DMS79 treated with DMSO at 0.1 percent for 48 hours (cell line): ENCODE measurements around the gene PSG6.
"Not testable (repeated sequence)": the region's sequence is repeated elsewhere in the genome, so short reads cannot be mapped to it uniquely, and the experiment has no call there.

Experiments
- DNase-seq: peaks from one replicate; lab custom pipeline; 2025; lab: John Stamatoyannopoulos, UW

The PSG6 gene

GRCh38 chr19:42911731-42912130 is 6.0 kb downstream of the PSG6 start:
- not testable (repeated sequence) for DNase-seq

- DNase-seq: not testable (repeated sequence)
Measured at GRCh38 chr19:42906162-42906561, 11.5 kb downstream of the PSG6 start.

- DNase-seq: not testable (repeated sequence)
Measured at GRCh38 chr19:42900561-42900960, 17.1 kb downstream of the PSG6 start.

GRCh38 chr19:42899674-42900073 is 18.0 kb downstream of the PSG6 start:
- not testable (repeated sequence) for DNase-seq

- not testable (repeated sequence) for DNase-seq
Measured at GRCh38 chr19:42899110-42899509, 18.6 kb downstream of the PSG6 start.

GRCh38 chr19:42898656-42899055 is 19.0 kb downstream of the PSG6 start:
- not testable (repeated sequence) for DNase-seq

- not testable (repeated sequence) for DNase-seq
Measured at GRCh38 chr19:42897729-42898128, 20.0 kb downstream of the PSG6 start.

- DNase-seq: not testable (repeated sequence)
Measured at GRCh38 chr19:42890446-42890845, 27.2 kb downstream of the PSG6 start.

- not testable (repeated sequence) for DNase-seq
Measured at GRCh38 chr19:42887876-42888445, 29.7 kb downstream of the PSG6 start.

- not testable (repeated sequence) for DNase-seq
Measured at GRCh38 chr19:42882730-42883129, 35.0 kb downstream of the PSG6 start.

- not testable (repeated sequence) for DNase-seq
Measured at GRCh38 chr19:42882010-42882409, 35.7 kb downstream of the PSG6 start.

GRCh38 chr19:42881279-42881678 is 36.4 kb downstream of the PSG6 start:
- DNase-seq: not testable (repeated sequence)

- DNase-seq: not testable (repeated sequence)
Measured at GRCh38 chr19:42880621-42881020, 37.1 kb downstream of the PSG6 start.

GRCh38 chr19:42879613-42880012 is 38.1 kb downstream of the PSG6 start, which contains the start of gene PSG1:
TSS of gene PSG1 (minus strand) at chr19:42879713. CDS start at chr19:42879581, 132 bp downstream.
- no peak for DNase-seq

GRCh38 chr19:42876596-42876995 is 41.1 kb downstream of the PSG6 start:
- DNase-seq: not testable (repeated sequence)

GRCh38 chr19:42875881-42876280 is 41.8 kb downstream of the PSG6 start:
- DNase-seq: not testable (repeated sequence)

- DNase-seq: not testable (repeated sequence)
Measured at GRCh38 chr19:42874901-42875813, 42.5 kb downstream of the PSG6 start.

GRCh38 chr19:42874136-42874535 is 43.6 kb downstream of the PSG6 start:
- DNase-seq: not testable (repeated sequence)

- DNase-seq: no peak
Measured at GRCh38 chr19:42872608-42873007, 45.1 kb downstream of the PSG6 start.

GRCh38 chr19:42857544-42857867 is 60.2 kb downstream of the PSG6 start:
- no peak for DNase-seq

GRCh38 chr19:42856866-42857543 is 60.7 kb downstream of the PSG6 start:
- not testable (repeated sequence) for DNase-seq

GRCh38 chr19:42854745-42855144 is 62.9 kb downstream of the PSG6 start:
- DNase-seq: not testable (repeated sequence)

- not testable (repeated sequence) for DNase-seq
Measured at GRCh38 chr19:42853231-42853630, 64.5 kb downstream of the PSG6 start.
